LNCaP clone FGC (cell line): ENCODE data around the gene CPA2.

Source experiments
- DNase-seq: peaks from one replicate; pipeline ENCODE4 v3.0.0-alpha.2; 2011; ENCODE audit warnings: low read depth
- H3K4me3 ChIP-seq: 2 replicates; pipeline ENCODE4 v1.5.1; 2011; ENCODE audit warnings: mild to moderate bottlenecking, low read depth, low read length, control low read depth
- CTCF ChIP-seq: IDR thresholded peaks from 2 replicates; pipeline ENCODE4 v1.5.1; 2012; ENCODE audit warnings: mild to moderate bottlenecking; ENCODE audit not compliant: control insufficient read depth, insufficient read depth; ENCODE audit errors: extremely low read depth

Gene CPA2

GRCh38 chr7:130286881-130287280 is 20.2 kb downstream of the CPA2 start:
- DNase-seq, result no peak
- no peak for TF ChIP-seq CTCF

GRCh38 chr7:130288168-130288567 is 21.5 kb downstream of the CPA2 start:
- H3K4me3 ChIP-seq, result no peak overlapping the region

More at GRCh38 chr7:130286881-130287280, 20.2 kb downstream of the CPA2 start:
- no peak overlapping the region for H3K4me3 ChIP-seq

GRCh38 chr7:130288829-130289228 is 22.2 kb downstream of the CPA2 start:
- no peak for TF ChIP-seq CTCF
- DNase-seq, result no peak
- H3K4me3 ChIP-seq, result no peak overlapping the region

More at GRCh38 chr7:130288168-130288567, 21.5 kb downstream of the CPA2 start:
- no peak for DNase-seq
- TF ChIP-seq CTCF, result no peak

GRCh38 chr7:130289478-130289877 is 22.8 kb downstream of the CPA2 start:
- no peak for TF ChIP-seq CTCF

GRCh38 chr7:130290745-130291144 is 24.1 kb downstream of the CPA2 start:
- no peak for DNase-seq
- no peak for TF ChIP-seq CTCF
- H3K4me3 ChIP-seq, result no peak overlapping the region

More at GRCh38 chr7:130289478-130289877, 22.8 kb downstream of the CPA2 start:
- H3K4me3 ChIP-seq, result no peak overlapping the region
- DNase-seq, result no peak

GRCh38 chr7:130292682-130293257 is 26.1 kb downstream of the CPA2 start, which contains the start of gene CPA4:
CPA4 (plus strand) TSS chr7:130293161; CDS start chr7:130293181, 20 bp downstream.
- no peak within 1 kb of the TSS for H3K4me3 ChIP-seq
- no peak for TF ChIP-seq CTCF
- DNase-seq, result no peak

- H3K4me3 ChIP-seq, result no peak overlapping the region
- TF ChIP-seq CTCF, result no peak
Observed at GRCh38 chr7:130293521-130293920, 26.9 kb downstream of the CPA2 start.

More at GRCh38 chr7:130293521-130293920, 26.9 kb downstream of the CPA2 start:
- DNase-seq, result no peak
